SJSA1 (cell line): ENCODE results near the gene CDH23. TPM values are rescaled to one million over a fixed set of nuclear protein-coding genes. Genes with fewer than 3 reads are reported as not detected.

ENCODE experiments used
- DNase-seq, 2 experiments: peaks; one replicate each; pipeline ENCODE4 v3.0.0-alpha.2; 2015 to 2020; ENCODE audit warnings: low spot score in 2 of 2, low read depth in 1 of 2
- H3K27ac ChIP-seq: fragments of 250-450 bp; sonication (Bioruptor Pico); 2 replicates; pipeline ENCODE4 v1.5.1; 2020; ENCODE audit warnings: mild to moderate bottlenecking, moderate library complexity
- H3K27me3 ChIP-seq: fragments of 250-450 bp; sonication (Bioruptor Pico); replicated peaks from 2 replicates; pipeline ENCODE4 v1.5.1; 2020; ENCODE audit warnings: mild to moderate bottlenecking, moderate library complexity
- H3K36me3 ChIP-seq: fragments of 250-450 bp; sonication (Bioruptor Pico); 2 replicates; pipeline ENCODE4 v1.5.1; 2020; ENCODE audit warnings: mild to moderate bottlenecking
- H3K4me1 ChIP-seq: fragments of 250-450 bp; sonication (Bioruptor Pico); replicated peaks from 2 replicates; pipeline ENCODE4 v1.6.1; 2021; ENCODE audit warnings: mild to moderate bottlenecking
- H3K4me3 ChIP-seq: fragments of 250-450 bp; sonication (Bioruptor Pico); 2 replicates; pipeline ENCODE4 v1.5.1; 2020; ENCODE audit warnings: mild to moderate bottlenecking
- H3K9me3 ChIP-seq: fragments of 250-450 bp; sonication (Bioruptor Pico); replicated peaks from 2 replicates; pipeline ENCODE4 v1.5.1; 2020; ENCODE audit warnings: mild to moderate bottlenecking
- total RNA-seq: library from RNA; depleted of rRNA; stranded (reverse); fragments of >200 nt; shearing (Covaris generic); gene quantifications from 2 replicates; pipeline ENCODE4 v1.2.3, GENCODE V29; 2014

CDH23 gene
- total RNA-seq, 1 experiment from 2014 or later, result 0.37 TPM

DNA sequence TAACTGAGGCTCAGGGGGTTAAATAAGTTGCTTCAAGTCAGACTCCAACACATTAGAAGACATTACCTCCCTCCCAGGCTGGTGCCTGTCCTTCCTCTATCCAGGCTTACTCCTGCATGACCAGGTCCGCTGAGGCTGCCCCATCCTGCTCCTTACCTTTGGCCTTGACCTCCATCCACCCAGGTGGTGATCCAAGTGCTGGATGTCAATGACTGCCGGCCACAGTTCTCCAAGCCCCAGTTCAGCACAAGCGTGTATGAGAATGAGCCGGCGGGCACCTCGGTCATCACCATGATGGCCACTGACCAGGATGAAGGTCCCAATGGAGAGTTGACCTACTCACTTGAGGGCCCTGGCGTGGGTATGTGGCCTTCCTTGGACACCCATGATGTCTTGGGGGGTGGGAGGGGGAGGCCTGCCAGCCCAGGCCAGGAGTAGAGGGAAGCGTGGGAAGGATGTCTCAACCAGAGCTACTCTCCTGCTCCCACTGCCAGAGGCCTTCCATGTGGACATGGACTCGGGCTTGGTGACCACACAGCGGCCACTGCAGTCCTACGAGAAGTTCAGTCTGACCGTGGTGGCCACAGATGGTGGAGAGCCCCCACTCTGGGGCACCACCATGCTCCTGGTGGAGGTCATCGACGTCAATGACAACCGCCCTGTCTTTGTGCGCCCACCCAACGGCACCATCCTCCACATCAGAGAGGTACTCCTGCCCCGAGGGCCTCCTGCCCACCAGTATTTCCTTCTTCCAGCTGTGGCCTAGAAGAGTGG is 406.2 kb downstream of the CDH23 start:
- Histone ChIP-seq H3K4me1 (no peaks in the 10 kb centered on the region), H3K4me3 (no peak overlapping the region), H3K27me3 (no peaks in the 10 kb centered on the region), H3K9me3 (no peaks in the 10 kb centered on the region), H3K36me3 (no peaks in the 10 kb centered on the region), H3K27ac (no peak overlapping the region)
- DNase-seq, result peak in 1 of 2 experiments; percentile 39

DNA sequence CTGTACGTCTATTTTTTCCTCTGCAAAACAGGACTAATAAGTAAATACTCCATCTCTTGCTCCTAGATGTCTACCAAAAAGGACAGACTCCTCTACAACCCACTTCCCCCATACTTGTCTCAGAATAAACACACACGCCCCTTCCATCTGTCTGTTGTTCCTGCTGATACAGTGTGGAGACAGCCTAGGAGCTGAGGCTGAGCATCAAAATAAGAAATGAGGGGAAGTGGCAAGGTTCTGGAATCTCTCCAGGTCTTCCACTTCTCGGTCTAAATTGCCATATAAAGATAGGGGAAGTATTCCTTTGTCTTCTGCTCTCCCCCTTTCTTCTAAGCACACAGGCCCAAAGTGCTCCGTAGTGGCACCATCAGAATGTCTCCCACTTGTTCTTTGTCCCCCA is 407.4 kb downstream of the CDH23 start:
- no peaks in the 10 kb centered on the region for H3K36me3 ChIP-seq
- no peaks in the 10 kb centered on the region for H3K4me1 ChIP-seq
- no peaks in the 10 kb centered on the region for H3K9me3 ChIP-seq
- no peaks in the 10 kb centered on the region for H3K27me3 ChIP-seq
- no peak overlapping the region for H3K27ac ChIP-seq
- H3K4me3 ChIP-seq, result no peak overlapping the region
- DNase-seq, result no peak

DNA sequence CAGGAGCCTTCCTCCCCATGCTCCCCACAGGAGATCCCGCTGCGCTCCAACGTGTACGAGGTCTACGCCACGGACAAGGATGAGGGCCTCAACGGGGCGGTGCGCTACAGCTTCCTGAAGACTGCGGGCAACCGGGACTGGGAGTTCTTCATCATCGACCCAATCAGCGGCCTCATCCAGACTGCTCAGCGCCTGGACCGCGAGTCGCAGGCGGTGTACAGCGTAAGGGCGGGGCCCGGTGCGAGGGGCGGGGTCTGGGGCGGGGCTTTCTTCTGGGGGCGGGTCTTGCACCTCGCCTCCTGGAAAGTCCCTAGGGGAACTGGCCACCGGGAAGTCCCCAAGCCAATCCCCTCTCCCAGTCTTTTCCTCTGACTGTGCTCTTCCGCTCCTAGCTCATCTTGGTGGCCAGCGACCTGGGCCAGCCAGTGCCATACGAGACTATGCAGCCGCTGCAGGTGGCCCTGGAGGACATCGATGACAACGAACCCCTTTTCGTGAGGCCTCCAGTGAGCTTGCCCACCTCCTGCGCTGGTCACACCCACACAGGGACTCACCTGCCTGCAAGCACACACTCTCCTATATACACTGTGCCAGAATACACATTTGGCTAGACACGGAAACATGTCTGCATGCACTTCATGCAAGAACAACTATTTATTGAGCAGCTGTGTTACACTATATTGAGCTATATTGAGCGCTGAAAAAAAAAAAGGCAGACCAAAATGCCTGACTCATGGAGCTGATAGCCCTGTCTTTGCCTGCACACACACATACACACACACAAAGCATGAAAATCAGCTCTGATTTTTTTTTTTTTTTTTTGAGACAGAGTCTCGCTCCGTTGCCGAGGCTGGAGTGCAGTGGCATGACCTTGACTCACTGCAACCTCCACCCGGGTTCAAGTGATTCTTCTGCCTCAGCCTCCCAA is 409.3 kb downstream of the CDH23 start:
- H3K9me3 ChIP-seq, result no peaks in the 10 kb centered on the region
- H3K4me3 ChIP-seq, result no peak overlapping the region
- no peaks in the 10 kb centered on the region for H3K36me3 ChIP-seq
- no peaks in the 10 kb centered on the region for H3K4me1 ChIP-seq
- no peak overlapping the region for H3K27ac ChIP-seq
- no peak for DNase-seq
- H3K27me3 ChIP-seq, result no peaks in the 10 kb centered on the region

DNA sequence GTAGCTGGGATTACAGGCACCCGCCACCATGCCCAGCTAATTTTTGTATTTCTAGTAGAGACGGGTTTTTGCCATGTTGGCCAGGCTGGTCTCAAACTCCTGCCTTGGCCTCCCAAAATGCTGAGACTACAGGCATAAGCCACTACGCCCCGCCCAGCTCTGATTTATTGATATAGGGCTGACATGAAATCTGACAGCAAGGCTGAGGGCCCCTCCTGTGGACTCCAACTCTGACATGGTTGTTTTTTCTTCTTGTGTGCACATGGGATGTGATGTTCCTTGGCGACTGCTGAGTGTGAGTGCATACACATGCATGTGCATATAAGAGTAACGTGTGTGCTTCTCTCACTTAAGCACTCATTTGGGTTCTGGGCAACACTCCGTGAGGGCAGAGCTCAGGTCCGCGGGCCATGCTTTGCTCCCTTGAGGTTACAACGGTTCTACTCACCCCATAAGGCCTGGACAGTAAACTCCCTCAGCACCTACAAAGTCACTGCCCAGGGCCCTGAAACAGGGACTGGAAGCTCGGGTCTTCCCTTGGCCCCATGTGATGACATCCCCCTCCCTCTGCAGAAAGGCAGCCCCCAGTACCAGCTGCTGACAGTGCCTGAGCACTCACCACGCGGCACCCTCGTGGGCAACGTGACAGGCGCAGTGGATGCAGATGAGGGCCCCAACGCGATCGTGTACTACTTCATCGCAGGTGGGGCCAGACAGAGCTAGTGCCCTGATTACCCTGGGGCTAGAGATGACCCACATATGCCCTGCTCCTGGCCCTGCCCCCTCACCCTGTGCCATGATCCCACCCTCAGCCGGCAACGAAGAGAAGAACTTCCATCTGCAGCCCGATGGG is 410.2 kb downstream of the CDH23 start:
- no peak overlapping the region for H3K27ac ChIP-seq
- no peaks in the 10 kb centered on the region for H3K9me3 ChIP-seq
- no peaks in the 10 kb centered on the region for H3K36me3 ChIP-seq
- peak in 1 of 2 experiments; percentile 37 for DNase-seq
- no peak overlapping the region for H3K4me3 ChIP-seq
- no peaks in the 10 kb centered on the region for H3K4me1 ChIP-seq
- no peaks in the 10 kb centered on the region for H3K27me3 ChIP-seq

DNA sequence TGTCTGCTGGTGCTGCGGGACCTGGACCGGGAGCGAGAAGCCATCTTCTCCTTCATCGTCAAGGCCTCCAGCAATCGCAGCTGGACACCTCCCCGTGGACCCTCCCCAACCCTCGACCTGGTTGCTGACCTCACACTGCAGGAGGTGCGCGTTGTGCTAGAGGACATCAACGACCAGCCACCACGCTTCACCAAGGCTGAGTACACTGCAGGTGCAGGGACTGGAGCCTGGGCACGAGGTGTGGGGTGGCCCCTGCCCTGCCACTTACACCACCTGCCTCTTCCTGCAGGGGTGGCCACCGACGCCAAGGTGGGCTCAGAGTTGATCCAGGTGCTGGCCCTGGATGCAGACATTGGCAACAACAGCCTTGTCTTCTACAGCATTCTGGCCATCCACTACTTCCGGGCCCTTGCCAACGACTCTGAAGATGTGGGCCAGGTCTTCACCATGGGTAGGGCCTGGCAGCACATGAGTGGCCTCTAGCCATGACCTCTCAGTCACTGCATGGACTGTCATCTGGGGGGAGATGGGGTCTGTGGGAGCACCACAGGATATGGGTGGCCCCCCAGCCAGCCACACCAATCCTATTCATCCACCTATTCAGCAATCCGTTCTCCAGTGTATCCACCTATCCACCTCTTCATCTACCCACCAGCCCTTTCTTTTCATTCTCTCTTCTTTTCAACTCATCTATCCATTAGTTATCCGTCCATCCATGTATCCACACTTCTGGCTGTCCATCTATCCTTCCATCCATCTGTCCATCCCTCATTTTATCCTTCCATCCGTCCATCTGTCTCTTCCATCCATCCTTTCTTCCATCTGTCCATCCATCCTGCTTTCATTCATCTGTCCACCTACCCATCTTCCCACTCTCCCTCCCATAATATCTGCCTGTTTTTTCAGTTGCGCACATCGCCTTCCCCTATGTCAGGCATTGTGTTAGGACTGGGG is 411.1 kb downstream of the CDH23 start:
- Histone ChIP-seq H3K4me1 (no peaks in the 10 kb centered on the region), H3K9me3 (no peaks in the 10 kb centered on the region), H3K27me3 (no peaks in the 10 kb centered on the region), H3K4me3 (no peak overlapping the region), H3K36me3 (no peaks in the 10 kb centered on the region), H3K27ac (no peak overlapping the region)
- peak in 1 of 2 experiments; percentile 39 for DNase-seq

DNA sequence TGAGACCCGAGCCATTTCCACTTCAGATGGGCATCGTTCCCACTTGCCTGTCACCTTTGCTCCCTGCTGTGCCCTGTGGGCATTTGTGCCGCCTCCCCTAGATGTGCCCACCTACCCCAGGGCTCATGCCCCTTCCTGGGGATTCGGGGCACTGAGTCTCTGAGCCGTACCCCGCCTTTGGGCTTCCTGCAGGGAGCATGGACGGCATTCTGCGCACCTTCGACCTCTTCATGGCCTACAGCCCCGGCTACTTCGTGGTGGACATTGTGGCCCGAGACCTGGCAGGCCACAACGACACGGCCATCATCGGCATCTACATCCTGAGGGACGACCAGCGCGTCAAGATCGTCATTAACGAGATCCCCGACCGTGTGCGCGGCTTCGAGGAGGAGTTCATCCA is 412.9 kb downstream of the CDH23 start:
- Histone ChIP-seq H3K27ac (no peak overlapping the region), H3K36me3 (no peaks in the 10 kb centered on the region), H3K9me3 (no peaks in the 10 kb centered on the region), H3K4me3 (no peak overlapping the region), H3K27me3 (no peaks in the 10 kb centered on the region), H3K4me1 (no peaks in the 10 kb centered on the region)
- no peak for DNase-seq

DNA sequence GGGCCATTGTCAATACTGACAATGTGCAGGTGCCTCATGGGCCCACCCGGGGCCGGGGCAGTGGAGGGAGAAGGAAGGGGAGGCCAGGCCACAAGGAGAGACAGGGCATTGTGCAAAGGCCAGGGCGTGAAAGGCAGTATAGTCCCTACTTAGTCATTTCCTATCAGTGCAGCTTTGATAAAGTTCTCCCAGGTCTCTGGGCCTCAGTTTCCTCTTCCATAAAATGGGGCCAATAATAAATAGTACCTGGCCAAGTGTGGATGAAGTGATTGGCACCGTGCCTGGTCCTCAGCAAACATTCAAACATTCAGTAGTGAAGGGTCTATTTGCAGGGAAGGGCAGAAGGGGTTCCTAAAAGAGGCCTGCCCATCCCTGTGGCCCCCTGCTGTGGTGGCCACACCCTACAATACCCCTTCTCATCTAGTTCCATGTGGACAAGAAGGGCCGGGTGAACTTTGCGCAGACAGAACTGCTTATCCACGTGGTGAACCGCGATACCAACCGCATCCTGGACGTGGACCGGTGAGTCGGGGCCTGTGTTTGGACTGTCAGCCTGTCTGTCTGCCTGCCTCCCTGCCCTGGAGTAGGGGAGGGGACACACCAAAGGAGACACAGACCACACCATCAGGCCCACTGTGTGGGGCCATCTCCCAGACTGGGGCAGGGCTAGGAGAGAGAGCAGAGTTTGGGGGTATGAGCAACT is 413.5 kb downstream of the CDH23 start:
- Histone ChIP-seq H3K27ac (no peak overlapping the region), H3K9me3 (no peaks in the 10 kb centered on the region), H3K4me1 (no peaks in the 10 kb centered on the region), H3K27me3 (no peaks in the 10 kb centered on the region), H3K4me3 (no peak overlapping the region), H3K36me3 (peaks cover 3% of the 10 kb centered on the region; the same call in 1 of the 2 replicates)
- DNase-seq, result no peak

DNA sequence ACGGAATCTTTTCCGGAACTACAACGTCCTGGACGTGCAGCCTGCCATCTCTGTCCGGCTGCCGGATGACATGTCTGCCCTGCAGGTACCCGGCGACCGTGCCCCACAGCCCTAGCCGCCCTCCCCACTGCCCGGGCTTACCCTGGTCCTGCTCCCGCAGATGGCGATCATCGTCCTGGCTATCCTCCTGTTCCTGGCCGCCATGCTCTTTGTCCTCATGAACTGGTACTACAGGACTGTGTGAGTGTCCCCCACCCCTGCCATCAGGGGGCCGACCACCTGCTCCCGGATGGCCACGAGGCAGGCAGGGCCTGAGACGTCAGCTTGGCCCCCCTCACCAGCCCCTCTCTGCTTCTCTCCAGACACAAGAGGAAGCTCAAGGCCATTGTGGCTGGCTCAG is 414.6 kb downstream of the CDH23 start:
- no peak overlapping the region for H3K4me3 ChIP-seq

DNA sequence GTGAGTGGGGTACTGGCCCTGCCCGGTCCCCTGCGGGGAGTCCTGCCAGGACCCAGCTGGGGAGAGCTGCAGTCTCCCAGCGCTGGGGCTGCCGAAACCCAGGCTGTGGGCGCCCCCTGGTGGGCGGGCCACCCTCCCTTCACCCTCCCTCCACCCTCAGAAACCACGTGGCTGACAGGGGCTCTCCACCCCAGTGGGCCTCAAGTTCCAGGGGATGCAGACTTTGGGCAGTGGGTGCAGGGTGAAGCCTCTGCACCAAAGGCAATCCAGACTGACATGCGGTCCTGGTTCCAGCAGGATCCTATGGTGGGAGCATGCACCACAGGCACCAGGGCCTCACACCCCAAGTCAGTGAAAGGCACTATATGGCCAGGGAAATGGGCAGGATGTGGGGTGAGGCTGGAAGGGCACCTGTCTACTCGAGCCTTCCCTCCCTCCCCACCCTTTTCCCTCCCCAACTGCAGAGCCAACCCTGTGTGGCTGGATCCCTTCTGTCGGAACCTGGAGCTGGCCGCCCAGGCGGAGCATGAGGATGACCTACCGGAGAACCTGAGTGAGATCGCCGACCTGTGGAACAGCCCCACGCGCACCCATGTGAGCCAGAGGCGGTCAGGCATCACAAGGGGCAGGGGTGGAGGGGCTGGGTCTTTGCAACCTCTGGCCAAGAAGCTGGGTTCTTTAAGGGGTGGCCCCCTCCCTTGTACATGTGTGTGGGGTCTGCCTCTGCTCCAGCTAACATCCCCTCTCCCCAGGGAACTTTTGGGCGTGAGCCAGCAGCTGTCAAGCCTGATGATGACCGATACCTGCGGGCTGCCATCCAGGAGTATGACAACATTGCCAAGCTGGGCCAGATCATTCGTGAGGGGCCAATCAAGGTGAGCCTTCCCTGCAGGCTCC is 415.5 kb downstream of the CDH23 start:
- DNase-seq, result peak; percentile 52 to 66
- H3K27ac ChIP-seq, result no peak overlapping the region
- H3K4me1 ChIP-seq, result no peaks in the 10 kb centered on the region
- no peaks in the 10 kb centered on the region for H3K9me3 ChIP-seq
- peaks cover 22% of the 10 kb centered on the region for H3K36me3 ChIP-seq
- H3K4me3 ChIP-seq, result no peak overlapping the region
- no peaks in the 10 kb centered on the region for H3K27me3 ChIP-seq

More for the DNA sequence above, 414.6 kb downstream of the CDH23 start:
- DNase-seq, result no peak
- Histone ChIP-seq H3K27ac (no peak overlapping the region), H3K36me3 (peaks cover 13% of the 10 kb centered on the region), H3K9me3 (no peaks in the 10 kb centered on the region), H3K4me1 (no peaks in the 10 kb centered on the region), H3K27me3 (no peaks in the 10 kb centered on the region)

DNA sequence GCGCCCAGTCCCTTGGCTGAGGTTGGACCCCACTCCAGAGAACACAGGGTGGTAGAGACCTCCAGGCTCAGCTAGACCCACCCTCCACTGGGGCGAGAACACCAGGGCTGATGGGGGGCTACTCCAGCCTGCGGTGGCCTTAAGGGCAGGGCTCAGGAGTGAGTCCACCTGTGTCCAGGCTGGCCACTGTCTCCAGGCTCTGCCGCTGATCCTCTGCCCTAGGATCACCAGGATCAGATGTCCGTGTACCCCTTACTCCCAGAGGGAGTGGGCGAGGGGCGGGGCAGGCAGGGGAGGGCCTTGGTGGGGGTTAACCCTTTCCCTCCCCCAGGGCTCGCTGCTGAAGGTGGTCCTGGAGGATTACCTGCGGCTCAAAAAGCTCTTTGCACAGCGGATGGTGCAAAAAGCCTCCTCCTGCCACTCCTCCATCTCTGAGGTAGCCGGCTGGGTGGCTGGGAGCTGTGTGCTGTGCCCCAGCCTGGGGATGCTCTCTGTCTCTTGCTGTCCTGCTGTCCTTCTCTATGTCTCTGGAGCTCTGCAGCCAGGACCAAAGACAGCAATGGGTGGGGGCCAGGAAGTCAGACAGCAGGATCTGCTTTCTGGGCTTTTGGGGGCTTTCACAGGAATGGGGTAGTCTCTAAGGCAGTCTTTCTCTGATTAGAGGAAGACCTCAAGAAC is 416.3 kb downstream of the CDH23 start:
- Histone ChIP-seq H3K9me3 (no peaks in the 10 kb centered on the region), H3K27me3 (no peaks in the 10 kb centered on the region), H3K4me1 (no peaks in the 10 kb centered on the region), H3K27ac (no peak overlapping the region), H3K4me3 (no peak overlapping the region), H3K36me3 (peaks cover 30% of the 10 kb centered on the region)
- no peak for DNase-seq

DNA sequence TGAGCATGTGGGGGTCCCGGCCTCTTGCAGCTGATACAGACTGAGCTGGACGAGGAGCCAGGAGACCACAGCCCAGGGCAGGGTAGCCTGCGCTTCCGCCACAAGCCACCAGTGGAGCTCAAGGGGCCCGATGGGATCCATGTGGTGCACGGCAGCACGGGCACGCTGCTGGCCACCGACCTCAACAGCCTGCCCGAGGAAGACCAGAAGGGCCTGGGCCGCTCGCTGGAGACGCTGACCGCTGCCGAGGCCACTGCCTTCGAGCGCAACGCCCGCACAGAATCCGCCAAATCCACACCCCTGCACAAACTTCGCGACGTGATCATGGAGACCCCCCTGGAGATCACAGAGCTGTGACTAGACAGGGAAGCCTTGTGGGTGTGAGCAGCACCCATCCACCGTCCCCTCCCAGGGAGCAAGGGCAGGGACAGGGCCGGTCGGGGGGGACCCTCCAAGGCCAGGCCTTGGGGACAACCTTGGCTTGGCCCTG is 418.2 kb downstream of the CDH23 start:
- Histone ChIP-seq H3K36me3 (peaks cover 49% of the 10 kb centered on the region), H3K9me3 (no peaks in the 10 kb centered on the region), H3K4me1 (no peaks in the 10 kb centered on the region), H3K27me3 (no peaks in the 10 kb centered on the region), H3K4me3 (no peak overlapping the region), H3K27ac (no peak overlapping the region)
- DNase-seq, result no peak
